ENCODE data around the gene SPP1. TPM values are rescaled to one million over a fixed set of nuclear protein-coding genes. Genes with fewer than 3 reads are reported as not detected.

Gene SPP1
- polyA plus RNA-seq, 3 donors = 0.08 TPM; not detected in 2

- Histone ChIP-seq H3K79me2 (ENCODE audit: insufficient read depth, low read length) (no peaks in the 10 kb centered on the region), H3K4me1 (ENCODE audit: control insufficient read depth in 1 of 2, insufficient read depth in 2 of 2, low read length in 2 of 2) (peaks cover 0 to 9% of the 10 kb centered on the region in 2 donors), H3K9me3 (replicated peaks in 1 of 2; ENCODE audit: control insufficient read depth in 1 of 2, insufficient read depth in 1 of 2, low read length in 2 of 2) (no peaks in the 10 kb centered on the region), H2AFZ (ENCODE audit: insufficient read depth, low read depth, low read length, poor library complexity, severe bottlenecking) (no peak overlapping the region), H3K9ac (ENCODE audit: insufficient read depth, low read length, poor library complexity, severe bottlenecking) (no peak overlapping the region), H3K27ac (ENCODE audit: low read depth in 1 of 2, low read length in 2 of 2) (no peak overlapping the region), H4K20me1 (ENCODE audit: insufficient read depth, low read length) (no peaks in the 10 kb centered on the region), H3K4me3 (replicated peaks in 1 of 3; ENCODE audit: low read depth in 2 of 3, low read length in 3 of 3) (no peak overlapping the region), H3K27me3 (ENCODE audit: control insufficient read depth in 2 of 2, insufficient read depth in 2 of 2, low read length in 2 of 2) (no peaks in the 10 kb centered on the region), H3K36me3 (replicated peaks in 1 of 2; ENCODE audit: control insufficient read depth in 1 of 2, insufficient read depth in 2 of 2, low read length in 2 of 2) (no peaks in the 10 kb centered on the region), H3K4me2 (replicated peaks; ENCODE audit: extremely low read depth, low read length, poor library complexity, severe bottlenecking) (no peak overlapping the region)
- no peak overlapping the region for H3K27ac Mint-ChIP-seq
- 33% methylated on average over 1 of the region's 1 CpG for WGBS (ENCODE audit: insufficient coverage)
- intact Hi-C loops (cut with micrococcal nuclease) = no loop called here
- TF ChIP-seq CTCF (IDR thresholded peaks at IDR 0.05) = no peak
- H3K4me1 Mint-ChIP-seq = peaks cover 11% of the 10 kb centered on the region
- no peaks in the 10 kb centered on the region for H3K36me3 Mint-ChIP-seq
- H3K4me3 Mint-ChIP-seq = no peak overlapping the region
- DNase-seq = no peak
- no peaks in the 10 kb centered on the region for H3K9me3 Mint-ChIP-seq
- H3K27me3 Mint-ChIP-seq (ENCODE audit: low read depth in 3 of 3) = peaks cover 0 to under 1% (median 0%) of the 10 kb centered on the region in 3 donors
Measured at GRCh38 chr4:87957061-87957460, 18.5 kb upstream of the SPP1 start.

GRCh38 chr4:87961993-87962392 is 13.5 kb upstream of the SPP1 start:
- Histone ChIP-seq H3K9me3 (replicated peaks in 1 of 2; ENCODE audit: control insufficient read depth in 1 of 2, insufficient read depth in 1 of 2, low read length in 2 of 2) (no peaks in the 10 kb centered on the region), H3K79me2 (ENCODE audit: insufficient read depth, low read length) (no peaks in the 10 kb centered on the region), H2AFZ (ENCODE audit: insufficient read depth, low read depth, low read length, poor library complexity, severe bottlenecking) (no peak overlapping the region), H3K4me3 (replicated peaks in 1 of 3; ENCODE audit: low read depth in 2 of 3, low read length in 3 of 3) (no peak overlapping the region), H3K27me3 (ENCODE audit: control insufficient read depth in 2 of 2, insufficient read depth in 2 of 2, low read length in 2 of 2) (no peaks in the 10 kb centered on the region), H3K4me1 (ENCODE audit: control insufficient read depth in 1 of 2, insufficient read depth in 2 of 2, low read length in 2 of 2) (no peaks in the 10 kb centered on the region), H4K20me1 (ENCODE audit: insufficient read depth, low read length) (no peaks in the 10 kb centered on the region), H3K9ac (ENCODE audit: insufficient read depth, low read length, poor library complexity, severe bottlenecking) (no peak overlapping the region), H3K4me2 (replicated peaks; ENCODE audit: extremely low read depth, low read length, poor library complexity, severe bottlenecking) (no peak overlapping the region), H3K36me3 (replicated peaks in 1 of 2; ENCODE audit: control insufficient read depth in 1 of 2, insufficient read depth in 2 of 2, low read length in 2 of 2) (no peaks in the 10 kb centered on the region), H3K27ac (ENCODE audit: low read depth in 1 of 2, low read length in 2 of 2) (no peak overlapping the region)
- TF ChIP-seq CTCF (IDR thresholded peaks at IDR 0.05) = no peak
- Mint-ChIP-seq H3K9me3 (no peaks in the 10 kb centered on the region), H3K4me3 (no peak overlapping the region), H3K27ac (no peak overlapping the region), H3K4me1 (no peaks in the 10 kb centered on the region), H3K36me3 (no peaks in the 10 kb centered on the region), H3K27me3 (ENCODE audit: low read depth in 3 of 3) (peaks cover 0 to 5% (median 0%) of the 10 kb centered on the region in 3 donors)
- DNase-seq = peak in 1 of 3 donors; percentile 30
- intact Hi-C loops (cut with micrococcal nuclease) = no loop called here
- no CpG with 5 or more reads among the region's 1 CpG for WGBS (ENCODE audit: insufficient coverage)

Data from CD14-positive monocyte (primary cell).